ENCODE data around the gene NTSR2. TPM values are rescaled to one million over a fixed set of nuclear protein-coding genes. Genes with fewer than 3 reads are reported as not detected.

Gene NTSR2
- total RNA-seq, 1 donor: not detected

- DNase-seq (ENCODE audit: low read depth): peak; percentile 65
- TF ChIP-seq CTCF (IDR thresholded peaks at IDR 0.05; ENCODE audit: insufficient read depth, low read depth, low read length): no peak
- H3K4me3 ChIP-seq (ENCODE audit: low read depth, low read length): no peak overlapping the region
These were observed 10.3 kb upstream of the NTSR2 start for GRCh38 chr2:11680182-11680900.

- no peak for TF ChIP-seq CTCF (IDR thresholded peaks at IDR 0.05; ENCODE audit: insufficient read depth, low read depth, low read length)
- DNase-seq (ENCODE audit: low read depth): no peak
- H3K4me3 ChIP-seq (ENCODE audit: low read depth, low read length): no peak overlapping the region
These were observed 9.6 kb upstream of the NTSR2 start for GRCh38 chr2:11679486-11680181.

GRCh38 chr2:11679016-11679415, 9.0 kb upstream of the NTSR2 start:
- no peak for TF ChIP-seq CTCF (IDR thresholded peaks at IDR 0.05; ENCODE audit: insufficient read depth, low read depth, low read length)
- DNase-seq (ENCODE audit: low read depth): no peak

GRCh38 chr2:11678306-11678960, 8.4 kb upstream of the NTSR2 start:
- no peak for DNase-seq (ENCODE audit: low read depth)
- H3K4me3 ChIP-seq (ENCODE audit: low read depth, low read length): no peak overlapping the region
- no peak for TF ChIP-seq CTCF (IDR thresholded peaks at IDR 0.05; ENCODE audit: insufficient read depth, low read depth, low read length)

More at GRCh38 chr2:11679016-11679415, 9.0 kb upstream of the NTSR2 start:
- no peak overlapping the region for H3K4me3 ChIP-seq (ENCODE audit: low read depth, low read length)

GRCh38 chr2:11677136-11678055, 7.4 kb upstream of the NTSR2 start:
- no peak overlapping the region for H3K4me3 ChIP-seq (ENCODE audit: low read depth, low read length)
- no peak for DNase-seq (ENCODE audit: low read depth)
- no peak for TF ChIP-seq CTCF (IDR thresholded peaks at IDR 0.05; ENCODE audit: insufficient read depth, low read depth, low read length)

GRCh38 chr2:11676640-11677039, 6.6 kb upstream of the NTSR2 start:
- no peak overlapping the region for H3K4me3 ChIP-seq (ENCODE audit: low read depth, low read length)
- TF ChIP-seq CTCF (IDR thresholded peaks at IDR 0.05; ENCODE audit: insufficient read depth, low read depth, low read length): no peak
- DNase-seq (ENCODE audit: low read depth): no peak
